ENCODE results near the gene SPON1. TPM values are rescaled to one million over a fixed set of nuclear protein-coding genes. Genes with fewer than 3 reads are reported as not detected.

SPON1 gene
- total RNA-seq, 1 donor from 2014 or later: 5.0 TPM

DNA sequence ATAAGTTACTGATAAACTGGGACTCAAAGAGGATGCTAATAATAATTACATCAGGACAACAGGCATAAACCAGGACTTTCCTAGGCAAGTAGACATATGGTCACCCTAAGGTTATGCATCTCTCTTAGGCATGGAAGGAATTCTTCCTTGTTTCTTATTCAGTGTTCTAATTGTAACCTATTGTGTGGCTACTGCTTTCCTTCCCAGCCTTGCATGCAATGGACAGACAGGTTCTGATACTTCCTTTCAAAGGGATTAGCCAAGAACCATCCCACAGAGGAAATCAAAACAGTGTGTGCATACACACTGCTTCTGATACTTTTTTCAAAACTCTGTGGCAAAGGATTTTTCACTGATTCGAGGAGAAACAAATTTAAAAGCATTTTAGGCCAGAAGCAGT is 348.2 kb downstream of the SPON1 start:
- no peak for ATAC-seq
- intact Hi-C loops (cut with DNase I): loop anchor here (5.0 kb wide), 1 partner anchor 52 kb away; no protein-coding TSS in a partner anchor
- no peak for DNase-seq (ENCODE audit: missing footprints)

DNA sequence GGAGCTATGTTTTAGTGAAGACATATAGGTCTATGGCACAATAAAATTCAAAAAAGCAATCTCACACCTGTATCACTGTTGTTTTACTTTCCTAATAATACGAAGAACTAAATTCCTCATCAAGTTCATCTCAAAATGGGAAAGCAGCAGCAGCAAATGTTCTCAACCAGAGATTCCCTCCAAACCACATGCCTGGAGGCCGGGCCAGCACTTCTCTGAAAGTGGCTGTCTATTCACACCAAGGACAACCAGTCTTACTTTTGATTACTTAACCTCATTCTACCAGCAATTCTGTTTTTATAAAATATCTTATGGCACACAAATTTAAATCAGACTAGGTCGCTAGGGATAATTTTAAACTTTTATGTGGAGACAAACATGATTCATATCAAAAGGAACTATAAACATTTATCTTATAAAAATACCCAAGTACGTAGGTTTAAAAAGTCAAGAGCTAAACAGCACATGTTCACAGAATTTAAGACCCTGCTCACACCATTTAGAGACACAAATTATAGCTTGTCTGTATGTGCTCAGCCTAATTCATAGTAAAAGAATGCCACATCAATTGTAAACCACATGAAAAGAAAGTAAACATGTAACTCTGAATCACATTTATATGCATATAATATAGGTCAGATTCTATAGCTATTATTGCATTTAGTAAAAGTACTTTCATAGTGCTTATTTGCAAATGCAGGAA is 350.4 kb downstream of the SPON1 start:
- intact Hi-C loops (cut with DNase I): loop anchor here (5.0 kb wide), 1 partner anchor 49 kb away; no protein-coding TSS in a partner anchor
- DNase-seq (ENCODE audit: missing footprints) (no peak), ATAC-seq (no peak)

DNA sequence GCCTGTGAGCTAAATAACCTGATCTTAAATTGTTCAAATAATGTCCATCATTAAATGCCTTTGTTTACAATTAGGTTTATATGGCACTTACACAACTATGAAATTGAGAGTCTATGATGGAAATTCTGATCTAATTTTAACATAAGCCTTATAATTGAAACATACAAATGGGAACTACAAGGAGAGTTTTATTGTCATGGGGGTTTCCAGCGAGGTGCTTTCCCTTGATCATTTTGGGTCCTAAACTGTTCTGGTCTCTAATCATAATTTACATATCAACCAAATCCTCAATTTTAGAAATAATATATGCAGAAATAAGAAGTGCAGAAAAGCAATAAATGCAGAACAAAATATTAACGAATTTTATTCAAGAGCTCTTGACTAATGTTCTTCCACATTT is 351.6 kb downstream of the SPON1 start:
- intact Hi-C loops (cut with DNase I): loop anchor here (5.0 kb wide), 1 partner anchor 48 kb away; no protein-coding TSS in a partner anchor
- ATAC-seq (no peak), DNase-seq (ENCODE audit: missing footprints) (no peak)

DNA sequence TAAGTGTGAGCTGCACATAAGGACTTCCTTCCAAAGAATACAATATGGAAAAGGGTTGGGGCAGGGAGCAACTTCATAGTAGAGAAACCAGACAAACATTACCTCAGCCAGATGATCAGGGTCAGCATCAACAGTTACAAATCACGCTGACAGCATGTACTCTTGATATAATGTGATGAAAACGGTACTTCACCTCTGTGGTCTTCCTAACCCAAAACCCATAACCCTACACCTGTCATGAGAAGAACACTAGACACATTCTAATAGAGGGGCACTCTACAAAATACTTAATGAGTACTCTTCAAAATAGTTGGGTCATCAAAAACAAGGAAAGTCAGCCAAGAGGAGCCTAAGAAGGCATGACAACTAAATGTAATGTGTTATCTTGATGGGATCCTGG is 352.6 kb downstream of the SPON1 start:
- intact Hi-C loops (cut with DNase I): no loop called here
- no peak for DNase-seq (ENCODE audit: missing footprints)
- ATAC-seq: no peak
